COLO668 (cell line): ENCODE measurements around the gene IPMK.
"Not testable (repeated sequence)": the region's sequence is repeated elsewhere in the genome, so short reads cannot be mapped to it uniquely, and the experiment has no call there.

Experiments
- DNase-seq: peaks from one replicate; lab custom pipeline; 2025; ENCODE audit not compliant: unreplicated experiment; lab: John Stamatoyannopoulos, UW

Gene IPMK

DNA sequence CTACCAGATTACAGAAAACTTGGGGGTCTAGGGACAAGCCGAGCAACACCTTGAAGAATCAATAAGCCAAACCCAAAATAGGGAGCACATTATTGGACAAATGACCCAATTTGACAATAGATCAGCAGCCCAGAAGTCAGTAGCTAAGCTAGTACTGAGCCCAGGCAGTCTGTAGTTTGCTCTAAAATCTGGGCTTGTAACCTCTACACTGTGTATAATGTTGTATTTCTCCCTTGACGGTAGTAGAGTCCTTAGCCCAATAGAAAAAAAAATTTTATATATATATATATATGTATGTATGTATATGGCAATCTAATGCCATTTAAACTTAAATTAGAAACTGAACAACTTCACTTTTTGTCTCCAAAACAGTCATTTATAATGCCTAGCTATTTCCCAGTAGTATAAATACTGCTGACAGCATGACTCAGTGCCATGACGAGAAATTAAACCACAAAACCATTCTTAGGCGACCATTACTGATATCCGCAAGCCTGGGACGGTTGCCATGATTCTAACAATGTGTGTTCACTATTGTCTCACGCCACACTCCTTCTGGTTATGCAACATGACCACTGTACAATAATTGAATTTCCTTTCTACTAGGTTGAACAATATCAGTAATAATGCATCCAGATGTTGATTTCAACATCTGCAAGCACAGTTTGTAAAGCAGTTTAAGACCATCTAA, 110.5 kb downstream of the IPMK start:
- DNase-seq: no peak

DNA sequence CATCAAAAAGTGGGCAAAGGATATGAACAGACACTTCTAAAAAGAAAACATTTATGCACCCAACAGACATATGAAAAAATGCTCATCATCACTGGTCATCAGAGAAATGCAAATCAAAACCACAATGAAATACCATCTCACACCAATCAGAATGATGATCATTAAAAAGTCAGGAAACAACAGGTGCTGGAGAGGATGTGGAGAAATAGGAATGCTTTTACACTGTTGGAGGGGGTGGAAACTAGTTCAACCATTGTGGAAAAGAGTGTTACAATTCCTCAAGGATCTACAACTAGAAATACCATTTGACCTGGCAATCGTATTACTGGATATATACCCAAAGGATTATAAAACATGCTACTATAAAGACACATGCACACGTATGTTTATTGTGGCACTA, 111.8 kb downstream of the IPMK start:
- DNase-seq: not testable (repeated sequence)

DNA sequence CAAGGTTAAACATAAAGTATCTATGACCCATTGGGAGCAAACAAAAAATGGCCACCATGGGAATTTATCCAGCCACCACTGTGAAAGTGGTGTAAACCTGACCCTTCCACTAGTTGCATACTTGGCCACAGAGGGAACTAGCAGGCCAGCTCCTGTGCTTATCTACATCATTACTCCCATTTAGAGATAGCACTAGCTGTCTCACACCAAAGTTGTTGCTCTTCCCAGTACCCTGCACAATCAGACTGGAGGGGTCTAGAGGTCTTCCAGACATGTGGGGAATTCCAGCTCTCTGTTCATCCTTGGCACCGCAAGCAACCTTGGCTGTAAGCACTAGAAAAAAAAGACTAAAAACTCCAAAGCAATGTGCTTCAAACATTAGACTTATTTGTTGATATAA, 113.9 kb downstream of the IPMK start:
- DNase-seq: no peak

DNA sequence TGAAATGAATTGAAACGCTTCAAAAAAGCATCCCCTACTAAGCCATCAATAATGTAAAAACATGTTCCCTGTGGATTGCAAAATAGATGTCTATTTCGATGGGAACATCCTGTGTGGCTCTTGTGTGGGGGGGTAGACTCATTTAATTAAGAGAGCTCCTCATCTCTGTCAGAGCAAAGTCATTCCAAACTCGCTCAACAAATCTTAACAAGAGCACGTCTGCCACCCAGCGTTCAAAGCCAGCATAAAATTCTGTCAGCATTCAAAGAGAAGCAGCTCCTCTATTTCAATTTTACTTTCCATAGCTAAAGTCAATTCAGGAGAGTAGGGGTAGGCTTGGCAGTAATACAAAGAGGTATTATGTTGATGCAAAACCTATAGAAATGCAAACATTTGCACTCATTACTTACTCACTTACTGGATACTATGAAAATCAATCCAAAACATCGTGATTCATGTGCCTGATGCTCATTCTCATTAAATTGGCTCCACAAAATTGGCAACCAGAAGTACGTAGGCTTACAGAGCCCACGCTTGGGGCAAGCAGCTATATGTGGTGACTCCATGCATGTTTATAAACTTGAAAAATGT, 114.9 kb downstream of the IPMK start:
- peak; percentile 38 for DNase-seq

DNA sequence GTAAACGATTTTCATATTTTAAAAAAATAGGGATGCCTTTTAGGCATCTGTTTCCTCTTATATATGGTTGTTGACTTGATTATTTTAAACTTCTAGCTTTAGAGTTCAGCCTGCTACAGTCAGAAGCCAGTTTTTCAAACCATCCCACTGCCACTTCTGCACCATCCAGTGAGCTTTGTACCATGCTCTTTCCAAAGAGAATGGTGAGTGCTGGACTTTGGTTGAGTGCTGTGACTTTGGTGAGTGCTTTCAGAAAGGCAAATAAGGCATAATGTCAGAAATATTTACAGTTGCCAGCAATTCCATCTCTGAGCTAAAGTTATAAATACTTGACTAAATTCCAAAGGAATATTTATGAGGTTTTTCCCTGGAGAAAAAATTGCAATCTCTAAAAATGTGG, 117.4 kb downstream of the IPMK start:
- DNase-seq: no peak

GRCh38 chr10:58143944-58144343, 123.8 kb downstream of the IPMK start:
- DNase-seq: no peak
